K562 (cell line): ENCODE measurements around the gene CAMK2B. TPM values are rescaled to one million over a fixed set of nuclear protein-coding genes. Genes with fewer than 3 reads are reported as not detected.

Experiments
- ATAC-seq: fragments of 200-7000 bp; cut with Tn5 transposase; 3 replicates; pipeline ENCODE4 v1.9.1; 2020; ENCODE audit warnings: moderate library complexity
- BruUV-seq: library from RNA; stranded (reverse); fragments of 400-500 nt; replicated peaks from 2 replicates; lab custom pipeline; 2021; lab: Mats Ljungman, UMichigan
- CTCF ChIA-PET: fragments of 300-600 bp; formaldehyde crosslinking; extraction: SDS; loops from one replicate; lab custom pipeline; 2021; ENCODE audit warnings: low intra/inter-chr PET ratio; lab: Yijun Ruan, JAX
- POLR2A ChIA-PET: fragments of 300-600, 350-650 bp; sonication (Branson Sonifier 250); formaldehyde crosslinking; extraction: SDS; loops from one replicate; lab custom pipeline; 2021; ENCODE audit warnings: antibody characterized with exemption, inconsistent platforms; lab: Yijun Ruan, JAX
- DNase-seq, 4 experiments: peaks; one replicate each; pipeline versions ENCODE4 v3.0.0 to v3.0.0-alpha.2; 2011 to 2018; ENCODE audit warnings: low spot score in 3 of 4, mixed read lengths in 3 of 4; ENCODE audit errors: extremely low read depth in 1 of 4
- FAIRE-seq: peaks from 2 replicates; lab custom pipeline; 2011; peaks lifted over from hg19 to GRCh38; lab: Jason Lieb, UNC
- H2AFZ ChIP-seq: 2 replicates; pipeline ENCODE4 v1.6.0; 2011; ENCODE audit warnings: low read depth, low read length, control low read depth, inconsistent platforms
- H3K27ac ChIP-seq: fragments of 200-600 bp; 3 replicates; pipeline ENCODE4 v1.8.0; 2011; ENCODE audit warnings: low read depth, mild to moderate bottlenecking, control low read depth, inconsistent platforms, low read length, moderate library complexity, mixed read lengths; ENCODE audit errors: extremely low read depth
- H3K27me3 ChIP-seq, 2 experiments: fragments of 300-600 bp in 1 of 2; 2 replicates in 1 of 2; 3 replicates in 1 of 2; pipeline versions ENCODE4 v1.6.0 to v1.8.0; 2011; ENCODE audit warnings: inconsistent platforms in 2 of 2, low read length in 2 of 2, mild to moderate bottlenecking in 1 of 2, mixed read lengths in 1 of 2, moderate library complexity in 1 of 2; ENCODE audit not compliant: control insufficient read depth in 2 of 2, insufficient read depth in 2 of 2
- H3K36me3 ChIP-seq: fragments of 300-600 bp; 3 replicates; pipeline ENCODE4 v1.8.0; 2011; ENCODE audit warnings: mild to moderate bottlenecking, low read length, inconsistent platforms; ENCODE audit not compliant: control insufficient read depth, insufficient read depth
- H3K4me1 ChIP-seq, 2 experiments: fragments of 200-600 bp in 1 of 2; replicated peaks in 1 of 2; 2 replicates in 1 of 2; 3 replicates in 1 of 2; pipeline versions ENCODE4 v1.5.1 to v1.8.0; 2011; ENCODE audit warnings: inconsistent platforms in 2 of 2, low read length in 2 of 2, mild to moderate bottlenecking in 1 of 2, mixed read lengths in 1 of 2, moderate library complexity in 1 of 2; ENCODE audit not compliant: control insufficient read depth in 2 of 2, insufficient read depth in 2 of 2
- H3K4me2 ChIP-seq: 2 replicates; pipeline ENCODE4 v1.6.1; 2011; ENCODE audit warnings: low read length, control low read depth, inconsistent platforms, mixed read lengths; ENCODE audit not compliant: insufficient read depth
- H3K4me3 ChIP-seq: fragments of 200-600 bp; sonication (generic), shearing (Covaris generic); 2 replicates; pipeline ENCODE4 v1.5.1; 2016; ENCODE audit warnings: control low read depth, inconsistent platforms
- H3K79me2 ChIP-seq: fragments of 200-600 bp; 3 replicates; pipeline ENCODE4 v1.8.0; 2011; ENCODE audit warnings: low read length, inconsistent platforms; ENCODE audit not compliant: control insufficient read depth, insufficient read depth
- H3K9ac ChIP-seq, 2 experiments: 2 replicates each; pipeline versions ENCODE4 v1.6.0 to v1.6.1; 2011; ENCODE audit warnings: low read depth in 2 of 2, low read length in 2 of 2, control low read depth in 1 of 2, inconsistent platforms in 1 of 2, mild to moderate bottlenecking in 1 of 2, mixed read lengths in 1 of 2; ENCODE audit not compliant: insufficient read depth in 1 of 2
- H3K9me1 ChIP-seq: one replicate; pipeline ENCODE4 v1.6.0; 2011; ENCODE audit warnings: inconsistent platforms, mild to moderate bottlenecking, low read length, moderate library complexity; ENCODE audit not compliant: control insufficient read depth, insufficient read depth
- H3K9me3 ChIP-seq: replicated peaks from 2 replicates; pipeline ENCODE4 v1.5.1; 2011; ENCODE audit warnings: low read depth, low read length, inconsistent platforms; ENCODE audit not compliant: control insufficient read depth, insufficient read depth
- H4K20me1 ChIP-seq: replicated peaks from 2 replicates; pipeline ENCODE4 v1.6.1; 2011; ENCODE audit warnings: low read length, inconsistent platforms, mixed read lengths; ENCODE audit not compliant: control insufficient read depth, insufficient read depth
- CREBBP ChIP-seq: IDR thresholded peaks from one replicate; pipeline ENCODE4 v1.6.1; 2012; ENCODE audit warnings: low read depth, mild to moderate bottlenecking, control low read depth, inconsistent platforms, low read length
- MBD1 ChIP-seq: fragments of 250-450 bp; sonication (Bioruptor Pico); IDR thresholded peaks from 2 replicates; pipeline ENCODE4 v1.8.0; 2022; ENCODE audit warnings: inconsistent platforms
- SNAPC5 ChIP-seq: fragments of 250-450 bp; sonication (Bioruptor Pico); IDR thresholded peaks from 2 replicates; pipeline ENCODE4 v1.8.0; 2021; ENCODE audit warnings: moderate library complexity, mild to moderate bottlenecking, inconsistent platforms
- WGBS: fragments of 100-300 bp; shearing (Covaris generic); methylation state at CpG from one replicate; pipeline ENCODE4 v1.1.6; 2016; ENCODE audit warnings: low coverage, mixed read lengths; ENCODE audit not compliant: insufficient coverage; ENCODE audit errors: missing lambda C conversion rate; 5-methylcytosine and 5-hydroxymethylcytosine counted together
- in situ Hi-C: fragments of 300-500 bp; cut with MboI; formaldehyde crosslinking; loops from 4 replicates; pipeline ENCODE4 v1.15.0; 2018; ENCODE audit warnings: inconsistent platforms, mixed read lengths
- intact Hi-C: fragments of 100-400 bp; cut with micrococcal nuclease; formaldehyde crosslinking; loops from 2 replicates; pipeline ENCODE4 v1.14.2; 2022
- polyA plus RNA-seq, 8 experiments: library from polyadenylated mRNA; depleted of rRNA in 4 of 8; stranded (reverse) in 5 of 8; unstranded in 3 of 8; fragments of >200 nt; fragmentation: Nextera tagmentation in 2 of 8; fragmentation: Illumina TruSeq in 1 of 8; extraction: Ambion mirVana in 2 of 8; extraction: Trizol in 1 of 8; gene quantifications; 2 replicates each; pipeline versions ENCODE4 v1.2.1 to v1.2.3, GENCODE V29; 2011 to 2014; ENCODE audit warnings: inconsistent platforms in 1 of 8, missing spikeins in 1 of 8
- total RNA-seq, 7 experiments: library from RNA; depleted of rRNA in 6 of 7; stranded (reverse); fragments of >200 nt in 6 of 7; fragmentation: Illumina TruSeq in 2 of 7; extraction: Trizol in 2 of 7; gene quantifications; 2 replicates each; pipeline versions ENCODE4 v1.2.1 to v1.2.3, GENCODE V29; 2011 to 2021; ENCODE audit warnings: low replicate concordance in 1 of 7

The CAMK2B gene
- total and polyA plus RNA-seq, 9 of the 15 experiments (the other 6 are each of a cell fraction or from before 2014, with no cell fraction given), result 0.04 to 0.09 (median 0.05) TPM; not detected in 4

- no peak for FAIRE-seq
- Histone ChIP-seq H4K20me1 (peaks cover 7% of the 10 kb centered on the region), H2AFZ (no peak overlapping the region), H3K9me3 (no peaks in the 10 kb centered on the region), H3K4me1 (peaks cover 0 to 41% of the 10 kb centered on the region in 2 experiments; a peak in 4 of 5 replicates), H3K4me3 (no peak overlapping the region), H3K4me2 (no peak overlapping the region), H3K9ac (no peak overlapping the region; a peak in 1 of 4 replicates), H3K27ac (no peak overlapping the region), H3K36me3 (no peaks in the 10 kb centered on the region), H3K79me2 (no peaks in the 10 kb centered on the region), H3K9me1 (no peaks in the 10 kb centered on the region), H3K27me3 (peaks cover 39 to 91% of the 10 kb centered on the region in 2 experiments; a peak in 4 of 5 replicates)
- no peak; the same call in 2 of the 3 replicates for ATAC-seq
- DNase-seq, result no peak
- no TSS peak for BruUV-seq
- in situ Hi-C loops, result no loop called here
- intact Hi-C loops, result no loop called here
- 4% methylated on average over 15 of the region's 15 CpGs for WGBS
- POLR2A ChIA-PET, result interaction anchor here (0.7 kb wide), 2 partner anchors 10 to 1309 kb away, joined by 3 read pairs; no protein-coding TSS in a partner anchor
- CTCF ChIA-PET, result no interaction called here
- TF ChIP-seq SNAPC5, result no peak
These were observed 43.4 kb downstream of the CAMK2B start for GRCh38 chr7:44281811-44282600.

- Histone ChIP-seq H3K27me3 (peaks cover 40 to 90% of the 10 kb centered on the region in 2 experiments; a peak in 4 of 5 replicates), H3K9ac (no peak overlapping the region), H3K4me3 (no peak overlapping the region), H3K9me1 (no peaks in the 10 kb centered on the region), H3K36me3 (no peaks in the 10 kb centered on the region), H3K79me2 (no peaks in the 10 kb centered on the region), H4K20me1 (peaks cover 3% of the 10 kb centered on the region), H3K27ac (no peak overlapping the region), H3K4me1 (peaks cover 0 to 42% of the 10 kb centered on the region in 2 experiments; a peak in 4 of 5 replicates), H3K4me2 (no peak overlapping the region), H2AFZ (no peak overlapping the region), H3K9me3 (no peaks in the 10 kb centered on the region)
- FAIRE-seq (no peak), DNase-seq (no peak), ATAC-seq (no peak)
- intact Hi-C loops (no loop called here), in situ Hi-C loops (no loop called here)
- no TSS peak for BruUV-seq
- TF ChIP-seq MBD1 (CRISPR knock-in tag) (no peak), CREBBP (no peak)
- ChIA-PET CTCF (no interaction called here), POLR2A (interaction anchor here (0.7 kb wide), 3 partner anchors 19 to 1310 kb away, joined by 3 read pairs; no protein-coding TSS in a partner anchor)
- 3% methylated on average over 20 of the region's 20 CpGs for WGBS
These were observed 44.2 kb downstream of the CAMK2B start for GRCh38 chr7:44280993-44281721.
